Naive B cell (primary cell): Measurements from ENCODE around the gene ABCD1. TPM values are rescaled to one million over a fixed set of nuclear protein-coding genes. Genes with fewer than 3 reads are reported as not detected.
"Not testable (repeated sequence)": the region's sequence is repeated elsewhere in the genome, so short reads cannot be mapped to it uniquely, and the experiment has no call there.

Source experiments
- ATAC-seq, 2 donors: fragments of 150-1000 bp; cut with Tn5 transposase; 2 replicates each; pipeline ENCODE4 v1.10.0; 2021; ENCODE audit warnings: low read depth in 2 of 2, mild to moderate bottlenecking in 2 of 2, moderate library complexity in 2 of 2
- DNase-seq: peaks from one replicate; pipeline ENCODE4 v3.0.0; 2022
- H3K27ac Mint-ChIP-seq, 6 donors: one replicate each; pipeline ENCODE4 v1.8.0; 2020 to 2022; ENCODE audit warnings: mild to moderate bottlenecking in 6 of 6, mixed read lengths in 6 of 6, moderate library complexity in 5 of 6, inconsistent platforms in 2 of 6
- H3K27me3 Mint-ChIP-seq, 3 donors: one replicate each; pipeline ENCODE4 v1.8.0; 2021 to 2022; ENCODE audit warnings: mixed read lengths in 3 of 3, mild to moderate bottlenecking in 1 of 3
- H3K36me3 Mint-ChIP-seq, 2 donors: one replicate each; pipeline ENCODE4 v1.8.0; 2020 to 2022; ENCODE audit warnings: mixed read lengths in 2 of 2, inconsistent platforms in 1 of 2, mild to moderate bottlenecking in 1 of 2
- H3K4me1 Mint-ChIP-seq, 3 donors: one replicate each; pipeline ENCODE4 v1.8.0; 2020 to 2022; ENCODE audit warnings: mixed read lengths in 3 of 3, inconsistent platforms in 1 of 3, mild to moderate bottlenecking in 1 of 3, moderate library complexity in 1 of 3
- H3K4me3 Mint-ChIP-seq, 8 donors: one replicate each; pipeline ENCODE4 v1.8.0; 2020 to 2022; ENCODE audit warnings: mild to moderate bottlenecking in 8 of 8, mixed read lengths in 8 of 8, moderate library complexity in 8 of 8, inconsistent platforms in 2 of 8
- H3K9me3 Mint-ChIP-seq, 7 donors: one replicate each; pipeline ENCODE4 v1.8.0; 2020 to 2022; ENCODE audit warnings: mixed read lengths in 7 of 7, mild to moderate bottlenecking in 5 of 7, inconsistent platforms in 2 of 7, moderate library complexity in 1 of 7
- polyA plus RNA-seq, 6 donors: library from polyadenylated mRNA; unstranded; fragments of 300-500 nt; fragmentation: Illumina TruSeq; gene quantifications; one replicate each; pipeline ENCODE4 v1.2.3, GENCODE V29; 2021; ENCODE audit warnings: low read depth in 6 of 6

ABCD1 gene
- polyA plus RNA-seq = 1 to 10 TPM; 2.2 to 6.2 (median 5.2) TPM

- Mint-ChIP-seq H3K27ac (peak within 1 kb of the TSS; percentile 18 to 94 (median 72)), H3K27me3 (no peaks in the 10 kb centered on the region), H3K36me3 (no peaks in the 10 kb centered on the region), H3K9me3 (peaks cover 0 to 2% (median 0%) of the 10 kb centered on the region in 7 donors), H3K4me3 (peak within 1 kb of the TSS; percentile 79 to 93 (median 88)), H3K4me1 (peaks cover 13 to 25% (median 19%) of the 10 kb centered on the region in 3 donors)
- peak; percentile 66 to 67 for ATAC-seq
- peak; percentile 89 for DNase-seq
These were observed at the start of gene ABCD1, which contains the start of gene BCAP31 for GRCh38 chrX:153724252-153725038. TSS of gene ABCD1 (plus strand) at chrX:153724856. CDS start at chrX:153725267, 411 bp downstream. TSS of gene BCAP31 (minus strand) at chrX:153724387. CDS start at chrX:153723244, 1,143 bp downstream.

- Mint-ChIP-seq H3K9me3 (peaks cover 0 to 6% (median 1%) of the 10 kb centered on the region in 7 donors), H3K27ac (no peak overlapping the region), H3K36me3 (no peaks in the 10 kb centered on the region), H3K4me1 (peaks cover 0 to 2% (median 0%) of the 10 kb centered on the region in 3 donors), H3K27me3 (peaks cover 4 to 14% (median 12%) of the 10 kb centered on the region in 3 donors), H3K4me3 (no peak overlapping the region)
- no peak for DNase-seq
- ATAC-seq = no peak
These were observed 43.5 kb upstream of the ABCD1 start for GRCh38 chrX:153681175-153681574.

- DNase-seq, H3K4me1 Mint-ChIP-seq, H3K36me3 Mint-ChIP-seq, H3K9me3 Mint-ChIP-seq, H3K4me3 Mint-ChIP-seq, ATAC-seq, H3K27ac Mint-ChIP-seq: not testable (repeated sequence)
- H3K27me3 Mint-ChIP-seq = peaks cover 3 to 25% (median 21%) of the 10 kb centered on the region in 3 donors
These were observed 41.2 kb upstream of the ABCD1 start for GRCh38 chrX:153683486-153683885.

- DNase-seq = no peak
- ATAC-seq = no peak
- H3K9me3 Mint-ChIP-seq = peaks cover 0 to 6% (median 1%) of the 10 kb centered on the region in 7 donors
- no peaks in the 10 kb centered on the region for H3K36me3 Mint-ChIP-seq
- H3K27ac Mint-ChIP-seq = no peak overlapping the region
- H3K4me1 Mint-ChIP-seq = peaks cover 0 to 10% (median 0%) of the 10 kb centered on the region in 3 donors
- H3K27me3 Mint-ChIP-seq = peaks cover 3 to 25% (median 21%) of the 10 kb centered on the region in 3 donors
- H3K4me3 Mint-ChIP-seq = no peak overlapping the region
These were observed 40.0 kb upstream of the ABCD1 start for GRCh38 chrX:153684467-153685155.

- no peak for DNase-seq
- H3K9me3 Mint-ChIP-seq = peaks cover 0 to 4% (median 1%) of the 10 kb centered on the region in 7 donors
- H3K36me3 Mint-ChIP-seq = no peaks in the 10 kb centered on the region
- peak overlapping the region in 1 of 8 donors; percentile 10 for H3K4me3 Mint-ChIP-seq
- H3K27ac Mint-ChIP-seq = no peak overlapping the region
- ATAC-seq = no peak
- peaks cover 0 to 10% (median 0%) of the 10 kb centered on the region in 3 donors for H3K4me1 Mint-ChIP-seq
- peaks cover 3 to 22% (median 18%) of the 10 kb centered on the region in 3 donors for H3K27me3 Mint-ChIP-seq
These were observed 39.5 kb upstream of the ABCD1 start for GRCh38 chrX:153685156-153685536.

- H3K36me3 Mint-ChIP-seq = no peaks in the 10 kb centered on the region
- peaks cover 3 to 26% (median 15%) of the 10 kb centered on the region in 3 donors for H3K27me3 Mint-ChIP-seq
- no peak for DNase-seq
- peaks cover 0 to 10% (median 0%) of the 10 kb centered on the region in 3 donors for H3K4me1 Mint-ChIP-seq
- peaks cover 0 to 4% (median 1%) of the 10 kb centered on the region in 7 donors for H3K9me3 Mint-ChIP-seq
- peak overlapping the region in 6 of 8 donors; percentile 37 to 83 (median 42) for H3K4me3 Mint-ChIP-seq
- peak overlapping the region in 1 of 6 donors; percentile 74 for H3K27ac Mint-ChIP-seq
- no peak for ATAC-seq
These were observed 38.6 kb upstream of the ABCD1 start for GRCh38 chrX:153685751-153686696.

GRCh38 chrX:153686711-153687110, 37.9 kb upstream of the ABCD1 start:
- Mint-ChIP-seq H3K36me3 (no peaks in the 10 kb centered on the region), H3K4me3 (peak overlapping the region in 6 of 8 donors; percentile 37 to 83 (median 54)), H3K27ac (no peak overlapping the region), H3K9me3 (peaks cover 0 to 4% (median under 1%) of the 10 kb centered on the region in 7 donors), H3K4me1 (peaks cover 0 to 10% (median 0%) of the 10 kb centered on the region in 3 donors), H3K27me3 (peaks cover 3 to 27% (median 15%) of the 10 kb centered on the region in 3 donors)
- DNase-seq (no peak), ATAC-seq (no peak)

- ATAC-seq = peak; percentile 43 to 58
- H3K4me1 Mint-ChIP-seq = peaks cover 0 to 10% (median 0%) of the 10 kb centered on the region in 3 donors
- H3K4me3 Mint-ChIP-seq = peak within 1 kb of the TSS; percentile 64 to 91 (median 84)
- peaks cover 3 to 27% (median 15%) of the 10 kb centered on the region in 3 donors for H3K27me3 Mint-ChIP-seq
- DNase-seq = peak; percentile 32
- H3K27ac Mint-ChIP-seq = peak within 1 kb of the TSS in 2 of 6 donors; percentile 54 to 69
- no peaks in the 10 kb centered on the region for H3K36me3 Mint-ChIP-seq
- peaks cover 0 to 4% (median 0%) of the 10 kb centered on the region in 7 donors for H3K9me3 Mint-ChIP-seq
These were observed 37.3 kb upstream of the ABCD1 start, which contains the start of gene SLC6A8 for GRCh38 chrX:153687121-153688039. TSS of gene SLC6A8 (plus strand) at chrX:153687926. CDS start at chrX:153688575, 649 bp downstream.

- Mint-ChIP-seq H3K9me3 (peaks cover 0 to 4% (median 0%) of the 10 kb centered on the region in 7 donors), H3K27ac (no peak overlapping the region)
- no peak for DNase-seq
These were observed 36.6 kb upstream of the ABCD1 start for GRCh38 chrX:153688071-153688470.

GRCh38 chrX:153688506-153688905, 36.1 kb upstream of the ABCD1 start:
- peaks cover 0 to 10% (median 0%) of the 10 kb centered on the region in 3 donors for H3K4me1 Mint-ChIP-seq
- H3K36me3 Mint-ChIP-seq = no peaks in the 10 kb centered on the region
- H3K9me3 Mint-ChIP-seq = peaks cover 0 to 3% (median 0%) of the 10 kb centered on the region in 7 donors
- no peak overlapping the region for H3K27ac Mint-ChIP-seq
- H3K27me3 Mint-ChIP-seq = peaks cover 0 to 27% (median 15%) of the 10 kb centered on the region in 3 donors
- no peak overlapping the region for H3K4me3 Mint-ChIP-seq
- ATAC-seq (peak in 1 of 2 donors; percentile 8), DNase-seq (no peak)

More at GRCh38 chrX:153688071-153688470, 36.6 kb upstream of the ABCD1 start:
- H3K4me1 Mint-ChIP-seq = peaks cover 0 to 10% (median 0%) of the 10 kb centered on the region in 3 donors
- H3K27me3 Mint-ChIP-seq = peaks cover 0 to 27% (median 15%) of the 10 kb centered on the region in 3 donors
- no peaks in the 10 kb centered on the region for H3K36me3 Mint-ChIP-seq
- peak overlapping the region in 1 of 8 donors; percentile 83 for H3K4me3 Mint-ChIP-seq
- peak; percentile 45 to 49 for ATAC-seq

GRCh38 chrX:153688911-153689590, 35.6 kb upstream of the ABCD1 start:
- Mint-ChIP-seq H3K27ac (no peak overlapping the region), H3K4me1 (peaks cover 0 to 10% (median 0%) of the 10 kb centered on the region in 3 donors), H3K36me3 (no peaks in the 10 kb centered on the region), H3K27me3 (peaks cover 0 to 27% (median 15%) of the 10 kb centered on the region in 3 donors), H3K4me3 (no peak overlapping the region), H3K9me3 (no peaks in the 10 kb centered on the region)
- ATAC-seq (no peak), DNase-seq (no peak)
